ENCODE results near the gene SRRM2.

The SRRM2 gene

GRCh38 chr16:2739625-2740430, 12.6 kb upstream of the SRRM2 start:
- no peak for DNase-seq (ENCODE audit: low spot score)

- DNase-seq (ENCODE audit: low spot score), result no peak
Observed at GRCh38 chr16:2740476-2740875, 12.0 kb upstream of the SRRM2 start.

GRCh38 chr16:2741168-2741567, 11.3 kb upstream of the SRRM2 start:
- DNase-seq (ENCODE audit: low spot score), result no peak

- DNase-seq (ENCODE audit: low spot score), result no peak
Observed at GRCh38 chr16:2742323-2743006, 10.0 kb upstream of the SRRM2 start.

GRCh38 chr16:2743007-2743810, 9.2 kb upstream of the SRRM2 start:
- DNase-seq (ENCODE audit: low spot score), result no peak

- DNase-seq (ENCODE audit: low spot score), result no peak
Observed at GRCh38 chr16:2744711-2745110, 7.7 kb upstream of the SRRM2 start.

- no peak for DNase-seq (ENCODE audit: low spot score)
Observed at GRCh38 chr16:2745116-2745890, 7.1 kb upstream of the SRRM2 start.

- DNase-seq (ENCODE audit: low spot score), result no peak
Observed at GRCh38 chr16:2745961-2746360, 6.5 kb upstream of the SRRM2 start.

GRCh38 chr16:2748757-2749455, 3.5 kb upstream of the SRRM2 start:
- no peak for DNase-seq (ENCODE audit: low spot score)

- no peak for DNase-seq (ENCODE audit: low spot score)
Observed at GRCh38 chr16:2749476-2749875, 3.0 kb upstream of the SRRM2 start.

- no peak for DNase-seq (ENCODE audit: low spot score)
Observed at GRCh38 chr16:2749936-2750335, 2.5 kb upstream of the SRRM2 start.

- peak; percentile 82 for DNase-seq (ENCODE audit: low spot score)
Observed at GRCh38 chr16:2751577-2752034, 832 bp upstream of the SRRM2 start.

GRCh38 chr16:2752850-2753732, 653 bp downstream of the SRRM2 start:
- peak; percentile 94 for DNase-seq (ENCODE audit: low spot score)

GRCh38 chr16:2753733-2754020, 1.2 kb downstream of the SRRM2 start:
- no peak for DNase-seq (ENCODE audit: low spot score)

- no peak for DNase-seq (ENCODE audit: low spot score)
Observed at GRCh38 chr16:2755158-2755557, 2.7 kb downstream of the SRRM2 start.

GRCh38 chr16:2756288-2757015, 4.0 kb downstream of the SRRM2 start:
- no peak for DNase-seq (ENCODE audit: low spot score)

GRCh38 chr16:2757344-2757743, 4.9 kb downstream of the SRRM2 start:
- DNase-seq (ENCODE audit: low spot score), result no peak

GRCh38 chr16:2761472-2761871, 9.0 kb downstream of the SRRM2 start:
- DNase-seq (ENCODE audit: low spot score), result no peak

- DNase-seq (ENCODE audit: low spot score), result no peak
Observed at GRCh38 chr16:2761886-2762583, 9.6 kb downstream of the SRRM2 start.

Measured in D341Med (cell line).